ENCODE data around the gene TMEM184B. TPM values are rescaled to one million over a fixed set of nuclear protein-coding genes. Genes with fewer than 3 reads are reported as not detected.

Gene TMEM184B
- total and polyA plus RNA-seq, 12 donors: 20.8 to 51.6 (median 42.3) TPM

DNA sequence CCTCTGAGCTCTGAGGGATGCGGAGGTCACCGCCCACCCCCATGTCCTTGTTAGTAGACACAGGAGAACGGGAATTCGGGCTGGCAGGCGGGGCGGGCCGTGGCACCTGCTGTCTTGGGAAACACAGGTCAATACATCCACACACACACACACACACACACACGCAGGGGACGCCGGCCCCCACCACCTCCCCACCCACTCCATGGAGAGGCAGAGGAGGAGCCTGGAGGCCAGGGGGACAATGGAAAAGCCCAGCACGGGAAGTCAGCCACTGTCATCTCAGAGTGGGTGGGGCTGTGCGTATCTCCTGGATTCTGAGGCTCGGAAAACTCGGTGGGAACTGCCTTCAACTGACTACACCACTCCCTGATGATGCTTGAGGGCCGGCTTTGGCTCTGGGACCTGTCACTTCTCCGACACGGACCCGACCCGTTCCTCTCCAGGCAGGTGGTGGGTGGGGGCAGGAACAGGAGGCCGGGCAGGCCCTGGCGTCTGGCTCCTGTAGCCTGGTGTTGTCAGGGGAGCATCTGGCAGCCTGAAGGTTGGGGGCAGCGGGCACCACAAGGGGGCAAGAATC lies 18.5 kb upstream of the TMEM184B start:
- Histone ChIP-seq H3K9me3 (no peaks in the 10 kb centered on the region), H3K27ac (peak overlapping the region in 8 of 10 donors; percentile 26 to 77 (median 54)), H3K27me3 (no peaks in the 10 kb centered on the region), H3K4me1 (peaks cover 0 to 31% (median 7%) of the 10 kb centered on the region in 9 donors), H3K4me3 (no peak overlapping the region), H3K36me3 (peaks cover 0 to 89% (median 35%) of the 10 kb centered on the region in 9 donors)
- DNase-seq (peak in 1 of 2 donors; percentile 54), ATAC-seq (peak; percentile 27 to 76 (median 52))
- 55 to 59% methylated on average over 22 of the region's 22 CpGs for WGBS, 2 donors
- intact Hi-C loops (cut with DNase I): no loop called here
- TF ChIP-seq, protein P1, sequence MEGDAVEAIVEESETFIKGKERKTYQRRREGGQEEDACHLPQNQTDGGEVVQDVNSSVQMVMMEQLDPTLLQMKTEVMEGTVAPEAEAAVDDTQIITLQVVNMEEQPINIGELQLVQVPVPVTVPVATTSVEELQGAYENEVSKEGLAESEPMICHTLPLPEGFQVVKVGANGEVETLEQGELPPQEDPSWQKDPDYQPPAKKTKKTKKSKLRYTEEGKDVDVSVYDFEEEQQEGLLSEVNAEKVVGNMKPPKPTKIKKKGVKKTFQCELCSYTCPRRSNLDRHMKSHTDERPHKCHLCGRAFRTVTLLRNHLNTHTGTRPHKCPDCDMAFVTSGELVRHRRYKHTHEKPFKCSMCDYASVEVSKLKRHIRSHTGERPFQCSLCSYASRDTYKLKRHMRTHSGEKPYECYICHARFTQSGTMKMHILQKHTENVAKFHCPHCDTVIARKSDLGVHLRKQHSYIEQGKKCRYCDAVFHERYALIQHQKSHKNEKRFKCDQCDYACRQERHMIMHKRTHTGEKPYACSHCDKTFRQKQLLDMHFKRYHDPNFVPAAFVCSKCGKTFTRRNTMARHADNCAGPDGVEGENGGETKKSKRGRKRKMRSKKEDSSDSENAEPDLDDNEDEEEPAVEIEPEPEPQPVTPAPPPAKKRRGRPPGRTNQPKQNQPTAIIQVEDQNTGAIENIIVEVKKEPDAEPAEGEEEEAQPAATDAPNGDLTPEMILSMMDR (IDR thresholded peaks at IDR 0.05): no peak

DNA sequence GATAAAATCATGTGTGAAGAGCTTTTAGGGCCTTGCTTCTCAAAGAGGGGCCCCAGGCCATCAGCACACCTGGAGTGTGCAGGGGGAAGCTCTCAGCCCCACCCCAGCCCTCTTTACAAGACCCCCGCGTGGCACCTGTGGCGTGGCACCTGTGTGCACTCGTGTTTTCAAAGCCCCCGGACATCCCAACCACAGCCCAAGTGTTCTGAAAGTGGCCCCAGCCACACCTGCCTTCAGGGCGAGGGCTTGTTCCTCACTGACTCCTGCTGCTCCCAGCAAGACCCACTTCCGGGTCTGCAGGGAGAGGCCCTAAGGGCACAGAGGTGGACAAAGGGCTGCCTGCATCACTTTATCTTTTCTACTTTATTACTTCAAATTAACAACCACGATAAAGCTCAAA lies 17.5 kb upstream of the TMEM184B start:
- no peaks in the 10 kb centered on the region for H3K27me3 ChIP-seq
- no peak for ATAC-seq
- 85 to 90% methylated on average over 8 of the region's 8 CpGs for WGBS, 2 donors
- H3K27ac ChIP-seq: peak overlapping the region in 3 of 10 donors; percentile 9 to 73 (median 26)
- peaks cover 0 to 31% (median 7%) of the 10 kb centered on the region in 9 donors for H3K4me1 ChIP-seq
- TF ChIP-seq, protein P1 (IDR thresholded peaks at IDR 0.05): no peak
- peaks cover 0 to 79% (median 25%) of the 10 kb centered on the region in 9 donors for H3K36me3 ChIP-seq
- H3K4me3 ChIP-seq: no peak overlapping the region
- H3K9me3 ChIP-seq: no peaks in the 10 kb centered on the region
- no peak for DNase-seq
- intact Hi-C loops (cut with DNase I): no loop called here

DNA sequence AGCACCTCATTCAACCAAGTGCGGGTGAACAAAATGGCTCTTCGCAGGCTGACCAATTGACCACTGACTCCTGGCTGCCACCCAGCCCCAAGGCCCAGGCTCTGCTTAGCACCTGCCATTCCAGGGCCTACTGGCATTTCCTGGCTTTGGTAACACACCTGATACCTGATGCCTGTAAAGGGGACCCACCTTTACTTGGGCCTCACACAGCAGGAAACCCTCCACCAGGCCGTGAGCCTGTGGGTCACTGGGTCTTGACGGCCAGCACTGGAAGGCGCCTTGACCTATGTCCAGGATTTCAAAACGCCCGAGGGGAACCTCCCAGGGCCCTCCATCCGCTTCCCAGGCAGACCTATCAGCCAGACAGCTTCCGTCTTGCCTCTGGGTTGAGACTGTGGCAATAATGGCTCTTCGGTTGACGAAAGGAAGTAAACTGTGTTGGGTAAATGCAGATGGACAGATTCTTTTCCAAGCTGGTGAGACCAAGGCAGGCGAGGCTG lies 16.8 kb upstream of the TMEM184B start:
- peaks cover 0 to 33% (median 7%) of the 10 kb centered on the region in 9 donors for H3K4me1 ChIP-seq
- TF ChIP-seq, protein P1 (IDR thresholded peaks at IDR 0.05): no peak
- WGBS, 2 donors: 76 to 81% methylated on average over 12 of the region's 12 CpGs
- intact Hi-C loops (cut with DNase I): no loop called here
- no peak for DNase-seq
- peaks cover 0 to 72% (median 25%) of the 10 kb centered on the region in 9 donors for H3K36me3 ChIP-seq
- H3K27me3 ChIP-seq: no peaks in the 10 kb centered on the region
- no peak overlapping the region for H3K4me3 ChIP-seq
- peak in 1 of 8 donors; percentile 22 for ATAC-seq
- no peaks in the 10 kb centered on the region for H3K9me3 ChIP-seq
- H3K27ac ChIP-seq: peak overlapping the region in 3 of 10 donors; percentile 26 to 73 (median 44)

DNA sequence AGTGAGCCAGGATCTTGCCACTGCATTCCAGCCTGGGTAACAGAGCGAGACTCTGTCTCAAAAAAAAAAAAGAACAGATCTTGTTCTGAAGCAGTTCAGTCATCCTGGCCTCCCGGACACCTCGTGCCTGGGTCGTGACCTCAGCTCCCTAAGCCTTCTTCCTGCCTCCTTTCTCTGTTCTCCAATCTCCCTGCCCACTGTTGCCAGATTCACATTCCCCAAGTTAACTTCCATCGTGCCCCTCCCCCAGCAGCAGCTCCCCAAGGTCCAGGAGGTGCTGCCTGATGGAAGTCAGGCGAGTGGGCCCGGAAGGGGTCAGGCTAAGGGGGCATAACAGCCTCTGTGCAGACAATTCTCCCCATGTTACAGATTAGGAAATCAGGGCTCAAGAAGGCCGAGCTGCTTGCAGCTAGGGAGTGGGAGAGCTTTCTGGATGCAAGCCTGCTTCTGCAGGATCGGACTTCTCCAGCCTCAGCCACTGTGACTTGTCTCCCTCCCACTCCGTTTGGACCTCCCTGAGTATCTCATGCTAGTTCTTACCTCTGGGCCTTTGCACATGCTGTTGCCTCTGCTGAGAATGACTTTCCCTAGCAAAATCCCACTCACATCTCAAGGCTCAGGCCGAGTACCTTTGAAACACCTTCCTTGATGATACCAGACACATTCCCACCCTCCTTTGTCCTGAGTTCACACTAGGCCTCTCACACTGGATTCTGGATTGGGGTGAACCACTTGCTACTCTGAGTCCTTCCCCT lies 14.3 kb upstream of the TMEM184B start:
- ATAC-seq (no peak), DNase-seq (no peak)
- H3K4me1 ChIP-seq: peaks cover 4 to 31% (median 10%) of the 10 kb centered on the region in 9 donors
- no peaks in the 10 kb centered on the region for H3K27me3 ChIP-seq
- TF ChIP-seq, protein P1 (IDR thresholded peaks at IDR 0.05): no peak
- no peak overlapping the region for H3K4me3 ChIP-seq
- peaks cover 0 to 52% (median 8%) of the 10 kb centered on the region in 9 donors for H3K36me3 ChIP-seq
- intact Hi-C loops (cut with DNase I): no loop called here
- no peak overlapping the region for H3K27ac ChIP-seq
- H3K9me3 ChIP-seq: no peaks in the 10 kb centered on the region
- WGBS, 2 donors: 68 to 79% methylated on average over 11 of the region's 11 CpGs
